HFFc6 (cell line): ENCODE measurements around the gene MITF. TPM values are rescaled to one million over a fixed set of nuclear protein-coding genes. Genes with fewer than 3 reads are reported as not detected.

ENCODE experiments used
- DNase-seq: peaks from one replicate; pipeline ENCODE4 v3.0.0-alpha.2; 2018
- H3K27ac Mint-ChIP-seq: 2 replicates; pipeline ENCODE4 v1.8.0; 2020; ENCODE audit warnings: mild to moderate bottlenecking, mixed read lengths
- H3K27me3 Mint-ChIP-seq: 2 replicates; pipeline ENCODE4 v1.8.0; 2021; ENCODE audit warnings: mild to moderate bottlenecking, moderate library complexity, mixed read lengths; ENCODE audit not compliant: insufficient read depth
- H3K36me3 Mint-ChIP-seq: 2 replicates; pipeline ENCODE4 v1.8.0; 2021; ENCODE audit warnings: low read depth, mixed read lengths
- H3K4me1 Mint-ChIP-seq: 2 replicates; pipeline ENCODE4 v1.8.0; 2020; ENCODE audit warnings: low read depth, mixed read lengths
- H3K4me3 Mint-ChIP-seq: 2 replicates; pipeline ENCODE4 v1.8.0; 2020; ENCODE audit warnings: mild to moderate bottlenecking, moderate library complexity, mixed read lengths
- H3K9me3 Mint-ChIP-seq: 2 replicates; pipeline ENCODE4 v1.8.0; 2020; ENCODE audit warnings: mild to moderate bottlenecking, mixed read lengths
- CTCF ChIP-seq: fragments of 200-600 bp; sonication (generic); IDR thresholded peaks from 2 replicates; pipeline ENCODE4 v1.5.0; 2021; ENCODE audit warnings: antibody characterized with exemption, mild to moderate bottlenecking
- total RNA-seq, 6 experiments: library from RNA; stranded (reverse); fragmentation: NEBNext Ultra II Directional; extraction: Animal tissue kit (Norgen Biotek cat#: 25700); gene quantifications; 2 replicates in 1 of 6; 3 replicates in 5 of 6; pipeline ENCODE4 v1.2.3, GENCODE V29; 2021

The MITF gene
- total RNA-seq, 6 experiments from 2014 or later: 23.3 to 38.2 (median 25.7) TPM

GRCh38 chr3:69871868-69872267, 132.6 kb downstream of the MITF start:
- DNase-seq: no peak
- no peaks in the 10 kb centered on the region for H3K27me3 Mint-ChIP-seq
- H3K36me3 Mint-ChIP-seq: peaks cover 11% of the 10 kb centered on the region; the same call in 1 of the 2 replicates
- H3K4me3 Mint-ChIP-seq: no peak overlapping the region
- TF ChIP-seq CTCF: no peak
- H3K27ac Mint-ChIP-seq: no peak overlapping the region
- H3K9me3 Mint-ChIP-seq: no peaks in the 10 kb centered on the region
- H3K4me1 Mint-ChIP-seq: peaks cover 64% of the 10 kb centered on the region

- H3K36me3 Mint-ChIP-seq: peaks cover 11% of the 10 kb centered on the region; the same call in 1 of the 2 replicates
- peak overlapping the region; percentile 18; the same call in 1 of the 2 replicates for H3K27ac Mint-ChIP-seq
- H3K4me3 Mint-ChIP-seq: peak overlapping the region; percentile 76
- no peaks in the 10 kb centered on the region for H3K27me3 Mint-ChIP-seq
- no peak for DNase-seq
- TF ChIP-seq CTCF: no peak
- no peaks in the 10 kb centered on the region for H3K9me3 Mint-ChIP-seq
- peaks cover 54% of the 10 kb centered on the region for H3K4me1 Mint-ChIP-seq
Observed at GRCh38 chr3:69872783-69873378, 133.6 kb downstream of the MITF start.

- Mint-ChIP-seq H3K27ac (no peak overlapping the region), H3K27me3 (no peaks in the 10 kb centered on the region), H3K36me3 (peaks cover 9% of the 10 kb centered on the region), H3K4me3 (no peak overlapping the region), H3K9me3 (no peaks in the 10 kb centered on the region), H3K4me1 (peaks cover 33% of the 10 kb centered on the region)
- no peak for TF ChIP-seq CTCF
- no peak for DNase-seq
Observed at GRCh38 chr3:69876073-69876472, 136.8 kb downstream of the MITF start.

GRCh38 chr3:69878254-69878653, 139.0 kb downstream of the MITF start:
- no peak overlapping the region for H3K27ac Mint-ChIP-seq
- no peaks in the 10 kb centered on the region for H3K9me3 Mint-ChIP-seq

GRCh38 chr3:69879051-69879450, 139.8 kb downstream of the MITF start:
- no peaks in the 10 kb centered on the region for H3K27me3 Mint-ChIP-seq
- H3K27ac Mint-ChIP-seq: no peak overlapping the region
- H3K4me3 Mint-ChIP-seq: no peak overlapping the region

More at GRCh38 chr3:69878254-69878653, 139.0 kb downstream of the MITF start:
- TF ChIP-seq CTCF: no peak
- no peak overlapping the region for H3K4me3 Mint-ChIP-seq
- peaks cover 13% of the 10 kb centered on the region for H3K4me1 Mint-ChIP-seq
- H3K27me3 Mint-ChIP-seq: no peaks in the 10 kb centered on the region
- DNase-seq: no peak
- H3K36me3 Mint-ChIP-seq: peaks cover 9% of the 10 kb centered on the region

More at GRCh38 chr3:69879051-69879450, 139.8 kb downstream of the MITF start:
- Mint-ChIP-seq H3K9me3 (no peaks in the 10 kb centered on the region), H3K4me1 (peaks cover 7% of the 10 kb centered on the region), H3K36me3 (peaks cover 12% of the 10 kb centered on the region)
- DNase-seq: no peak
- no peak for TF ChIP-seq CTCF
